Testis (tissue), 3 donors: ENCODE results near the gene B3GALT4. TPM values are rescaled to one million over a fixed set of nuclear protein-coding genes. Genes with fewer than 3 reads are reported as not detected.

Experiments used
- DNase-seq: peaks from one replicate; pipeline ENCODE4 v3.0.0-alpha.2; 2019
- H3K27ac ChIP-seq, 2 donors: fragments of 200-600 bp; sonication (generic); one replicate each; pipeline ENCODE4 v1.5.1; 2019
- H3K27me3 ChIP-seq: fragments of 200-600 bp; sonication (generic); one replicate; pipeline ENCODE4 v1.5.1; 2019
- H3K36me3 ChIP-seq: fragments of 200-600 bp; sonication (generic); one replicate; pipeline ENCODE4 v1.5.1; 2017; ENCODE audit warnings: low read depth; ENCODE audit errors: missing control alignments
- H3K4me1 ChIP-seq: fragments of 200-600 bp; sonication (generic); one replicate; pipeline ENCODE4 v1.5.1; 2019
- H3K4me3 ChIP-seq, 2 donors: fragments of 200-600 bp; sonication (generic); one replicate each; pipeline ENCODE4 v1.5.1; 2017 to 2019
- H3K9me3 ChIP-seq: fragments of 200-600 bp; sonication (generic); one replicate; pipeline ENCODE4 v1.5.1; 2017
- POLR2A ChIP-seq: fragments of 450-650 bp; IDR thresholded peaks from one replicate; pipeline ENCODE4 v1.6.1; 2017; ENCODE audit warnings: antibody characterized with exemption, mild to moderate bottlenecking, moderate library complexity
- WGBS, 2 donors: methylation state at CpG; one replicate each; pipeline ENCODE4 v1.1.5; 2018; 5-methylcytosine and 5-hydroxymethylcytosine counted together
- intact Hi-C: fragments of 100-400 bp; cut with DNase I; formaldehyde crosslinking; loops from one replicate; pipeline ENCODE4 v1.15.1; 2023; ENCODE audit warnings: low total_unique reads
- polyA plus RNA-seq: library from polyadenylated mRNA; stranded (reverse); fragments of 350-450 nt; fragmentation: Illumina TruSeq; extraction: RNeasy Lipid Tissue Mini Kit (QIAGEN cat#74804); gene quantifications from one replicate; pipeline ENCODE4 v1.2.3, GENCODE V29; 2014; ENCODE audit warnings: low read depth, low replicate concordance; ENCODE audit not compliant: insufficient read depth
- total RNA-seq, 2 donors: library from RNA; depleted of rRNA; stranded (reverse); fragments of >200 nt; gene quantifications; one replicate each; pipeline ENCODE4 v1.2.3, GENCODE V29; 2016
- TF ChIP-seq, protein P1 (sequence below), 3 experiments: fragments of 450-650 bp in 2 of 3; fragments of 200-600 bp in 1 of 3; sonication (generic) in 1 of 3; IDR thresholded peaks; one replicate each; pipeline ENCODE4 v1.5.1; 2016 to 2019; ENCODE audit warnings: antibody characterized with exemption in 3 of 3, mild to moderate bottlenecking in 2 of 3, moderate library complexity in 1 of 3

The B3GALT4 gene
- total and polyA plus RNA-seq, 3 donors from 2014 or later, result 18.0 to 55.4 (median 18.3) TPM

DNA sequence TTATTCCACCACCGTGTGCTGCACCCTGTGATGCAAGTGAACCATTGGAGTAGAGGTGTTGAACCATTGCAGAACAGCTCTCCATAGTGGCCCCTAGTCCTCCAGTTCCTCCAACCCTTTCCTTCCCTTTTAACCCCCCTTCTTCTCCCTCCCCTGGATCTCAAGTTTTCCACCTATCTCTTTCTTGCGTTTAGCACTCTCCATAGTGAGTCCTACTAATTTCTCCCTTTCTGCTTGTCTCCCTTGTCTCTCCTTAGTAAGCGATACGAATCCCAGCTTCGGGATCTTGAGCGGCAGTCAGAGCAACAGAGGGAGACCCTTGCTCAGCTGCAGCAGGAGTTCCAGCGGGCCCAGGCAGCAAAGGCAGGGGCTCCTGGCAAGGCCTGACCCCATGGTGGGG, 13.5 kb downstream of the B3GALT4 start:
- H3K4me3 ChIP-seq, result no peak overlapping the region
- no peak for TF ChIP-seq POLR2A
- TF ChIP-seq, protein P1, sequence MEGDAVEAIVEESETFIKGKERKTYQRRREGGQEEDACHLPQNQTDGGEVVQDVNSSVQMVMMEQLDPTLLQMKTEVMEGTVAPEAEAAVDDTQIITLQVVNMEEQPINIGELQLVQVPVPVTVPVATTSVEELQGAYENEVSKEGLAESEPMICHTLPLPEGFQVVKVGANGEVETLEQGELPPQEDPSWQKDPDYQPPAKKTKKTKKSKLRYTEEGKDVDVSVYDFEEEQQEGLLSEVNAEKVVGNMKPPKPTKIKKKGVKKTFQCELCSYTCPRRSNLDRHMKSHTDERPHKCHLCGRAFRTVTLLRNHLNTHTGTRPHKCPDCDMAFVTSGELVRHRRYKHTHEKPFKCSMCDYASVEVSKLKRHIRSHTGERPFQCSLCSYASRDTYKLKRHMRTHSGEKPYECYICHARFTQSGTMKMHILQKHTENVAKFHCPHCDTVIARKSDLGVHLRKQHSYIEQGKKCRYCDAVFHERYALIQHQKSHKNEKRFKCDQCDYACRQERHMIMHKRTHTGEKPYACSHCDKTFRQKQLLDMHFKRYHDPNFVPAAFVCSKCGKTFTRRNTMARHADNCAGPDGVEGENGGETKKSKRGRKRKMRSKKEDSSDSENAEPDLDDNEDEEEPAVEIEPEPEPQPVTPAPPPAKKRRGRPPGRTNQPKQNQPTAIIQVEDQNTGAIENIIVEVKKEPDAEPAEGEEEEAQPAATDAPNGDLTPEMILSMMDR (IDR thresholded peaks at IDR 0.05), result no peak
- H3K27ac ChIP-seq, result no peak overlapping the region
- H3K9me3 ChIP-seq, result no peaks in the 10 kb centered on the region
- WGBS, 2 donors, result 31 to 56% methylated on average over 6 to 7 of the region's 7 CpGs
- no peak for DNase-seq
- H3K4me1 ChIP-seq, result peaks cover 12% of the 10 kb centered on the region
- H3K36me3 ChIP-seq, result no peaks in the 10 kb centered on the region
- intact Hi-C loops, result no loop called here
- H3K27me3 ChIP-seq, result no peaks in the 10 kb centered on the region

DNA sequence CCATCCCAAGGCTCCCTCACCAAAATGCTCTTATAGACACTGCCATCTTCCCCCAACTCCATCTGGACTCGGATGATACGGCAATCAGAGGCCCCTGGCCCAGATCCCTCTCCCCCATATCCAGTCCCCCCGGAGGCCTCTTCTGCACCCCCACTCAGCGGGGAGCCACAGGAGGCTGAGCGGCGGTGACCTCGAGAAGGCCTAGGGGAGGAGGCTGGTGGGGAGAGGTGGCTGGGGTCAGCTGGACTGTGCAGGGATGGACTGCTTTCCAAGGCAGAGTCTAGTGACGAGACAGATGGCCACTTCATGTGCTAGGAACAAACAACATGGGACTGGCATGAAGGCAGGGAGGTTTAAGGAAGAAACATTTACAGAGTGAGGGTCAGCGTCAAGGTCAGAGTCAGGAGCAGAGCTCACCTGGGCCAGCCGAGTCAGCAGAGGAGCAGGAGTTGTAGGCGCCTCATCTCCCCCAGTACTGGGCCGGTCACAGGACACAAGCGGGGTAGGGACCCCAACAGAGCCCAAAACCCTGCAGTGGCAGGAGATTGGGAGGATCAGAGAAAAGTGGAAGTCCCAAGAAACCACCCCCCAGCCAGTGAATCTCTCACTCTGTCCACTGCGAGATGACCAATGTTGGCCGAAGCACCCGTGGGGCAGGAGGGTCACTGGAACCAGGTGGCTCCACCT, 16.2 kb downstream of the B3GALT4 start:
- Histone ChIP-seq H3K27ac (no peak overlapping the region), H3K36me3 (no peaks in the 10 kb centered on the region), H3K27me3 (no peaks in the 10 kb centered on the region), H3K9me3 (no peaks in the 10 kb centered on the region), H3K4me3 (no peak overlapping the region), H3K4me1 (peaks cover 20% of the 10 kb centered on the region)
- intact Hi-C loops, result no loop called here
- WGBS, 2 donors, result 82 to 83% methylated on average over 16 of the region's 16 CpGs
- no peak for TF ChIP-seq POLR2A
- TF ChIP-seq, protein P1 (IDR thresholded peaks at IDR 0.05), result no peak
- no peak for DNase-seq

DNA sequence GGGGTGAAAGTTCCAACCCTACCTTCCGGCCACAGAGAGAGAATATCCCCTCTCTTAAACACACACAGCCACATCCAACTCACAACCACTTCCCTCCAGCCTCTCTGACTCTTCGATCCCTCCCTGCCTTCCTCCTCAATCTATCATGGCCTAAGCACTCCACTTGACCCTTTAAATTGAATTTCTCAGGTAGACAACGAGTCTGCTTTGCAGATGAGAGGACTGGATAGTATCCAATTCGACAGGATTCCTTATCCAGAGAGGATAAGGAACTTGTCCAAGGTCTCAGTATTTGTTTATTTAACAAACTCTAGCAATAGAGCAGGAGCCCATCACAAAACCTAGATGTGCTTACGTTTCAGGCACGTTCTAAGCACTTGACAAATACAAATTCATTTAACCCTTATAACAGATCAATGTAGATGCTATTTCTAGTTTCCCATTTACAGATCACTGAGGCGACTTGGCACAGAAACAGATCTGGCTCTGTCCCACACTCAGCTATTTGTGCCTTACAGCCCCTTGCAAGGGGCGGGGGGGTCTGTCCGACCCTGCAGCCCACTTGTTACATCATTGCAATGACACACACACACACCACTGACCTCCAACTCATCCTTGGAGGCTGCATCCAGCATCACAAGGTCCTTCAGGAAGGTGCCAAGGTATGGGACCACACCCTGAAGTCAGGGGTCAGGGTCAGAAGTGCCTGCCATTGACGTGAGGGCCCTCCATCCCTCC, 17.3 kb downstream of the B3GALT4 start:
- Histone ChIP-seq H3K27me3 (no peaks in the 10 kb centered on the region), H3K4me3 (no peak overlapping the region), H3K36me3 (no peaks in the 10 kb centered on the region), H3K9me3 (no peaks in the 10 kb centered on the region), H3K4me1 (peaks cover 17% of the 10 kb centered on the region), H3K27ac (no peak overlapping the region)
- DNase-seq, result no peak
- intact Hi-C loops, result no loop called here
- WGBS, 2 donors, result 63 to 75% methylated on average over 10 of the region's 10 CpGs
- TF ChIP-seq, protein P1 (IDR thresholded peaks at IDR 0.05), result no peak
- TF ChIP-seq POLR2A, result no peak

DNA sequence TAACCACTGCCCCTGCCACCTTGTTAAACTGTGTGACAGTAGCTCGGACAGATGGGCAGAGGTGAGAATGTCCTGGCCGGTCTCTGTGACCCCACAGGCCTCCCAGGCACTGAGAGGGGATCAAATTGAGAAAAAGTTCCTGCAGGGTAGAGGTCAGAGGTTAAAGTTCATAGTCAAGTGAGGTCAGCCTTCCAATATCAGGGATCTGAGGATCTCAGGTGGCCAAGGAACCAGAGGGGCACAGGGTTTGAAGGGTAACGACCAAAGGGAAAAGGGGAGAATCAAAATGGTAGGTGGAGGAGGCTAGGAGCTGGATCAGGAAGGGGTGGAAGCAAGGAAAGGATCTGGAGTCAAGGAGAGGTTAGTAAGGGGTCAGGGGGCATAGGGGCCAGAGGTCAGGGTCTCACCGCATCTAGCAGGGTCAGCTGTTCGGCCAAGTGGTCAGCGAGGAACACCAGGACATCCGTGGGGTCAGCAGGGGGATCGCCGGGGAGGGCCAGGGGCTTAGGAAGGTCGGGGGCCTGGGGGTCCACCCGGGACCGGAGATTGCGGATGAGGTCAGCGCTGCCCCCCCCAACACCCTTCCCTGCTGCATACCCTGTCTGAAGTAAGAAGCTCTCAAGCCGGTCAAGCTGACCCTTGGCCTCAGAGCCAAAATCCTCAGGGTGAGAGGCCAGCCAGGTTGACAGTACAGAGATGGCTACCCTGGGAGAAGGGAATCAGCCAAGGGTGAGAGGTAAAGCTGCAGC, 18.9 kb downstream of the B3GALT4 start:
- Histone ChIP-seq H3K4me1 (peaks cover 20% of the 10 kb centered on the region), H3K9me3 (no peaks in the 10 kb centered on the region), H3K27me3 (no peaks in the 10 kb centered on the region), H3K36me3 (no peaks in the 10 kb centered on the region), H3K27ac (no peak overlapping the region), H3K4me3 (no peak overlapping the region)
- 84 to 88% methylated on average over 15 of the region's 15 CpGs for WGBS, 2 donors
- TF ChIP-seq POLR2A, result no peak
- TF ChIP-seq, protein P1 (IDR thresholded peaks at IDR 0.05), result no peak
- intact Hi-C loops, result no loop called here
- no peak for DNase-seq
